GM19372 (cell line): Measurements from ENCODE around the gene HMSD.

Experiments used
- ATAC-seq: cut with Tn5 transposase; IDR thresholded peaks from one replicate; pipeline ENCODE4 v1.9.1; 2021; ENCODE audit warnings: mild to moderate bottlenecking, low read depth, moderate library complexity; ENCODE audit not compliant: unreplicated experiment

Gene HMSD

GRCh38 chr18:63953811-63954210 is 4.7 kb downstream of the HMSD start:
- ATAC-seq, result no peak

GRCh38 chr18:63956755-63957154 is 7.7 kb downstream of the HMSD start:
- no peak for ATAC-seq

GRCh38 chr18:63960891-63961290 is 11.8 kb downstream of the HMSD start:
- ATAC-seq, result no peak

DNA sequence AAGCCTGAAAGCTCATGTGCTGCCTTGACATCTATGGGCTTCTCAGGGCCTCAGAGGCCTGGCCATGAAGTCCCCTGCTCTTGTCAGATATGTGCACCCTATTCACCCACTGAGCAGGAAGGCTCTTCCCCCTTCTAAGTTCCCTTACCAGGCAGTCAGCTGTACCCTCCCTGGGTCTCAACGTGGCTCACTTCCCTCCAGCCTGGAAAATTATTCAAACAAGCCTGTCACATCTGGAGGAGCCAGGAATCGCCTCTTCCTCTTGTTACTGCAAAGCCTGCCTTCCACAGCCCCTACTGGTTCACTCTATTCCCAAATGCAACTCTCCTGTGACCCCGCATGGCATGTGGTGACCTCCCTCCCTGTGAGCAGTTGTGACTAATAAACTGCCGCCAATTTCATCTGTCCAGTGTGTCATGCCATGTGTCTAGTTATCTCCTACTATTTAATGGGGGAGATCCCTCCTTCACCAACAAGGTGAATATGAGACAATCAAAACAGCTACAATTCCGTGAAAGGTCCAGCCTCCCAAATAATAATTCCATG is 12.4 kb downstream of the HMSD start:
- no peak for ATAC-seq

- no peak for ATAC-seq
Measured at GRCh38 chr18:63962137-63962536, 13.0 kb downstream of the HMSD start.

DNA sequence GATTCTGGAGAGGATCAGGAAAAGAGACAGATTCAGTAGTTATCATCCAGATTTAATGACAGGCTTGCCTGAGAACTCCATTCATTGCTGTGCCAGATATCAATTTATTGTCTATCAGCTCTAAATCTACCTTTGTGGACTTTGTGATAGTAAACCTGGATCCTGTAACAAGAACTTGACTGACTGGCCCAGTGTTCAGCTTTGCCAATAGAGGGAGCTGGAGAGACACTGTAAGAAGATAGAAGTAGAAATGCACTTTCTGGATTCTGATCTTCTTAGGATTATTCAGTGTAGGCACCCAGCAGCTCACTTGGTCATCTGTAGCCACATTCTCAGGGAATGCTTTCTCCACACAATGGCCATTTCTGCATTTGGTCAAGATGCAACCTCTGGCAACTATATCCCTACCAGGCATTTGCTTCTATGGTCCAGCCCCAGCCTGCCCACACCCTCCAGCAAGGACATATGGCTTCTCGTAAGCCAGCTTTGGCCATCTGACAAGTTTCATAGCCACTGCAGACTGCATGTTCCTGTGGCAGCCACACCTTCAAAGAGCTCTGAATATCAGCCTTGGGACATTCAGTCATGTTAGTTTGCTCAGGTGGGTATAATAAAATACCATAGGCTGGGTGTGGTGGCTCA is 14.6 kb downstream of the HMSD start:
- ATAC-seq, result peak; percentile 75

- no peak for ATAC-seq
Measured at GRCh38 chr18:63964908-63965307, 15.8 kb downstream of the HMSD start.

GRCh38 chr18:63965716-63966330 is 16.7 kb downstream of the HMSD start:
- ATAC-seq, result no peak

DNA sequence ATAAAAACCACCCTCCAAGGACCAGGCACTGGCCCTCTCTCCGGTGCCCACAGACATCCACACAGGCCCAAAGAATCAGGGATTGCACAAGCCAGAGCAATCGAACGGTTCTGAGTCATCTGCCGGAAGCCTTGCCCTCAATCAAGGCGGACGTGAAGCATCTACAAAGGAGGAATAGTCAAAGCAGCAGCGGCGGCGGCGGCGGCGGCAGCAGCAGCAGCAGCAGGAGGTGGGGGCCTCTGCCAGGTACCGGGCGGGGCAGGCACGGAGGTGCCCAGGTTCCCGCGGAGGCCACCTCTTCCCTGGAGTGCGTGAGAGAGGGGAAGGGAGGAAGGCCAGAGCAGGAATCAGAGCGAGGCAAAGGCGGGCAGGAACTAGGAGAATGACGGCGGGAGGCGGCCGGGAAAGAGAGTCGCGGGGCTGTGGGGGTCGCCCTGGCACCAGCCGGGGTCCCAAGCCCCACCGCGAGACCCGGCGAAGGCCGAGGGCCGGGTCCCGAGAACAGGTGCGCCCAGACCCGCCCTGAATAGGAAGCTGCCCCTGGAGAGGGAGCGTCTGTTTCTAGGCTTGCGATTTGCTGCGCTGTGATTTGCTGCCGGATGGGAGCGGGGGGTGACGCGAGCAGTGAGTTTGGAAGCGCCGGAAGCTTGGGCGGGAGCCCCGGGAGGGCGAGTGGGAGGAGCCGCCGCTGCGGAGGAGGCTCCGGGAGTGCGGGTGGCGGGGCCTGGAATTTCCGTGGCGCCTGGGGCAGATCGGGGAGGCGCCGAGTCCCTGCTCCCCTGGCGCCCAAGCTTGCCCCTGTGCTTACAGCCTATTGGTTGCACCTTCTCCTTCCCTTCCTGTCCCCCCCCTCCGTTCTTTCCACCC is 21.1 kb downstream of the HMSD start, which contains the start of gene SERPINB8:
Gene SERPINB8, plus strand, starts transcription at position 140 of the 867 bp plus-strand sequence. CDS start 8,228 bp downstream, outside the sequence.
- ATAC-seq, result peak; percentile 92

DNA sequence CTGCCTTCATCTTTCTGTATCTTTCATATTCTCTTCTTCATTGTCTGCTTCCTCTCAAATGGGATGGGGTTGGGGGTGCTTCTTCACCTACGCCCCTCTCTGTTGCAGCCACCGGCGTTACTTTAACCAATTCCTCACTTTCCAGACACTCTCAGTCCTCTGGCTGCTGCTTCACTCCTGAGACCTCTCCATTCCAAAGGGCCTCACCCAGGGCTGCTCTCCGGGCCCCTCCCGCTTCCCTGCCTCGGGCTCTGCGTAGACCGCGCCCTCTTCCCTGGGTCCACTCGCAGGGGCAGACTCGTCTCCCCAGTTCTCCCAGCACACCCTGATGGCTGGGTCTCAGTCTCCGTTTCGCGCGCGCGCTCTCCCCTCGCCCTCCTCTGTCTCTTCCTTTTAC is 21.7 kb downstream of the HMSD start:
- ATAC-seq, result peak; percentile 1

GRCh38 chr18:63971320-63972001 is 22.4 kb downstream of the HMSD start:
- no peak for ATAC-seq

- ATAC-seq, result no peak
Measured at GRCh38 chr18:63972002-63972376, 22.9 kb downstream of the HMSD start.

DNA sequence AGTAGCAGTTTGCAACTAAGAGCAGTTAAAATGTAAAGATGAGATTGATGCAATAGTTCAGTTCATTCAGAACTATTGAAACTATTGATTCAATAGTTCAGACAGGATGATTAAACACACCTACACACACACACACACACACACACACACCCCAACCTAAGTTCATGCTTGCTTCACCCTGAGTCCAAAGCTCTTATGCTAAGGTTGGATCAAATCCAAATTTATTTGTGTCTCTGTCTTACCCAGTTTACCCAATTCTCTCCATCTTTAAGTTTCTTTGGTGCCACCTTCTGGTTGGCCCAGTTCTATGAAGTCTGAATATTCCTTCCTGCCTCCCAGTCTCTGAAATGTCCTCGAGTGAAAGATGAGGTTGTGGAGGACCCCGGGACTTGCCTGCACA is 25.9 kb downstream of the HMSD start:
- ATAC-seq, result no peak

DNA sequence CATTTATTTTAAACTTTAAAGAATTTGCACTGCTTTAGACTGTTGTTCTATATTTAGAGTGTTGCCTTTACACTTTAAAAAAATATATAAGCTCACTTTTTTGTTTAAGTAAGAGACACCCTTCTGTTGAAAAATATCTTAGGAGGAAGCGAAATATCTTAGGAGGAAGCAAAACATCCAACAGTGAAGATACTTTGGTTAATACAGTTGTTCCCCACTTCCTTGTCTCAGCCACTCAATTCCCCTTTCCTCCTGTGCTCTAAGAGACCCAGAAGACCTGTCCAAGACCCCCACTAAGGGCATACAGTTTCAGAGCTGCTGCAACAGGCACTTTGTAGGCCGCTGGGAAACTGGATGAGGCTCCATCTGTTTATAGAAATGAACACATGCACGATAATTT is 26.5 kb downstream of the HMSD start:
- ATAC-seq, result no peak

DNA sequence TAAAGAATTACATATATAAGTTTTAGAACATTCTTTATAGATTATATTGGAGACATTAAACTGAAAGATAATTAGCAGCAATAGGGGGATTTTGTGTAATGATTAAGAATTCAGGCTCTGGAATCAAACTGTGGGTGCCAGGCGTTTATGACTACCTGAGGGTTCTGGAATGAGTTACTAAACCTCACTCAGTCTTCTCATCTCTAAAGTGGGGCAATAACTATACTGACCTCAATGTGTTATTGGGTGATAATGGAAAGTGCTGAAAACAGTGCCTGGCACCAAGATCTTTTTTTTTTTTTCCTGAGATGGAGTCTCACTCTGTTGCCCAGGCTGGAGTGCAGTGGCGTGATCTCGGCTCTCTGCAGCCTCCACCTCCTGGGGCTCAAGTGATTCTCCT is 27.9 kb downstream of the HMSD start:
- ATAC-seq, result no peak

DNA sequence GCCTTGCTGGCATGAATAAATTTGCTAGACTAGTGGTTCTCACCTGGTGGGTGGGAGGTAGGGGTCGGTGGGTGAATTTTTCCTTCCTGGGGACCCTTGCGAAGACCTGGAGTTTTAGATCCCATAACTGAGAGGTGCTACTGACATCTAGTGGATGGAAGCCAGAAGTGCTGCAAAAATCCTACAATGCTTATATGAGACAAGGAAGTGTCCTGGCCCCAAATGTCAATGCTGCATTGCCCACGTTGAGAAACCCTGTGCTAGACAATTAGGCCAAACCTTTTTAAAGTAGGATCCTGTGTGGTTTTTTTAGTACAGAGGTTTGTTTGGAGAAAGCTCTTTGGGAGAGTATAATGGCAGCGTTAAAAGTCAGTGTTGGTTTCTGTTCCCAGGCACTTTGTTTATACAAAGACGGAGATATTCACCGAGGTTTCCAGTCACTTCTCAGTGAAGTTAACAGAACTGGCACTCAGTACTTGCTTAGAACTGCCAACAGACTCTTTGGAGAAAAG is 30.4 kb downstream of the HMSD start:
- ATAC-seq, result peak; percentile 67

- ATAC-seq, result no peak
Measured at GRCh38 chr18:63980027-63980426, 30.9 kb downstream of the HMSD start.

GRCh38 chr18:63980896-63981460 is 31.9 kb downstream of the HMSD start:
- ATAC-seq, result no peak

- ATAC-seq, result no peak
Measured at GRCh38 chr18:63981719-63982118, 32.6 kb downstream of the HMSD start.

DNA sequence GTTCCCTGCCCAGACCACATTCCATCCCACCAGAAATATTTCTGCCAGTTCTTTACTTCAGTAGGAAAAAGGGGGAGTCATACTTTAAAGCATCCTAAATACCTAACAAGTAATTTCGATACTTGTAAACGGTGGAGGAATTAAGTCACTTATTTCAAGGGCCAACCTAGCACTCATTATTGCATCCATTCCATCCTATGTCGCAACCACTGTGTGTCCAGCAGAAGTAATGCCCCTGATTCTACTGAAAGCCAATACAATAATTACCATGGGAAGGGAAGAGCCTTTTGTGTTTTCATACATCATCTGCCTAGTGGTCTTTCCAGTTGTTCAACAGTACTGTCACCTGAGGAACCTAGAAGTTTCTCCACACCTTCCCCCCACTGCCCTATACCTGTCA is 33.3 kb downstream of the HMSD start:
- no peak for ATAC-seq
